Activated CD8-positive, alpha-beta memory T cell treated with anti-CD3 and anti-CD28 coated beads, Interleukin-2, amount 50 U/mL, for 1 hour (primary cell): ENCODE results near the gene PSMA3.
A peak's percentile ranks its signal among the peaks of the same experiment; 100 is the strongest.
"Not testable (repeated sequence)": the region's sequence is repeated elsewhere in the genome, so short reads cannot be mapped to it uniquely, and the experiment has no call there.

ENCODE experiments used
- DNase-seq: peaks from one replicate; pipeline ENCODE4 v3.0.0-alpha.2; 2020; ENCODE audit errors: extremely low read depth

The PSMA3 gene

DNA sequence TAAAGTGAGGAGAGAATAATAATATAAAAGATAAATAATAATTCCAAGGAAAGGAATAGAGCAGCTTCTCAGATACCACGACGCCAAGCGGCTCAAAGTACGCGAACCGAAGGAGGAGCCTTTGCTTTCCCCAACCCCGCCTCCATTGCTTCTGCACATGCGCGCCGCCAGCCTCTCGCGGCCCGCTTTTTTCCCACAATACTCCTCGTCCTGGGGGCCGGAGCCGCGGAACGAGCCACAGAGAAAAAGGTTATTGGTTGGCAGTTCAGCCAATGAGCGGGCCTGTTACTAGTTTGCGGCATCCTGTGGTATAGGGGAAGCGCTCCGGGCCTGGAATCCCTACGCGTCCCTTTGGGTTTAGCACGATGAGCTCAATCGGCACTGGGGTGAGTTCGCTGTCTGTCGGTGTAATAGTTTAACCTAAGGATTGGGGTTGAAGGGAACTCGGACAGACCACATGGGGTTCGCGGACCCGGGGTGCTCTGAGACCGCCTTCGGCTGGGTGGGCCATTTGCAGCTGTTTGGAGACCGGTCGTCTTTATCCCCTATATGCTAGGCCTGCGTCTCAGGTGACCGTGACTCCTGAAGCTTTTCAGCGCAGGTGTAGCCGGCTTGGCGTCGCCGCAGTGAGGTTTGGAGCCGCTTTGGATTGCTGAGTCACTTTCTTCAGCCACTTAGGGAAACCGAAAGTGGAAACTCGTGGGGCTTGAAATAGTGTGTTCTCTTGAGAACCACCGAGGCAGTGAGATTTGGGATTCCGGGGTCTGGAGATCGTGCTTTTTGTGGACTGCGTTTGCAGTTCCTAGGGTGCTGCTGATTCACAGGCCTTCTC, at the start of gene PSMA3:
Gene PSMA3, plus strand, starts transcription at position 288 of the 832 bp plus-strand sequence. Its CDS starts 78 bp downstream, at position 366.
- peak; percentile 95 for DNase-seq

DNA sequence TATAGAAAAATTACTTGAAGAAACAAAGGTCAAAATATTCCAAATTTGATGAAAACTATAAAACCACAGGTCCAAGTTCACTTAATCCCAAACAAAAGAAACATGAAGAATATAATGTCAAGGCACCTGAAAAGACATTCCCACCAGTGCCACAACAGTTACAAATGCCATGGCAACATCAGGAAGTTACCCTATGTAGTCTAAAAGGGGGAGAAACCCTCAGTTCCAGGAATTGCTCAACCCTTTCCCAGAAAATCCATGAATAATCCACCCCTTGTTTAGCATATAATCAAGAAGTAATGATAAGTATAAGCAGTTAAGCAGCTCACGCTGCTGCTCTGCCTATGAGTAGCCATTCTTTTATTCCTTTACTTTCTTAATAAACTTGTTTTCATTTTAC, 48.4 kb upstream of the PSMA3 start:
- no peak for DNase-seq

DNA sequence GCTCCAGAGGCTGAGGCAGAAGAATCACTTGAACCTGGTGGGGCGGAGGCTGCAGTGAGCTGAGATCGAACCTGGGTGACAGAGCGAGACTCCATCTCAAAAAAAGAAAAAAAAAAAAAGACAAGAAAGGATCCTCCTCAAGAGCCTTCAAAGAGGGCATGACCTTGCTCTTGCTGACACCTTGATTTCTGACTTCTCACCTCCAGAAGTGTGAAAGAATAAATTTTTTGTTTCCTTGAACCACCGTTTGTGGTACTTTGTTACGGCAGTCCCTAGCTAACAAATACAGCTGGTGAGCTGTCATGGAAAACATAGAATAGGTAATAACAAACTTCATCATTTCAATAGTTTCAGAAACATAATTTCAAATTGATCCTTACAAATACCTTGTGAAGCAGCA, 46.6 kb upstream of the PSMA3 start:
- no peak for DNase-seq

DNA sequence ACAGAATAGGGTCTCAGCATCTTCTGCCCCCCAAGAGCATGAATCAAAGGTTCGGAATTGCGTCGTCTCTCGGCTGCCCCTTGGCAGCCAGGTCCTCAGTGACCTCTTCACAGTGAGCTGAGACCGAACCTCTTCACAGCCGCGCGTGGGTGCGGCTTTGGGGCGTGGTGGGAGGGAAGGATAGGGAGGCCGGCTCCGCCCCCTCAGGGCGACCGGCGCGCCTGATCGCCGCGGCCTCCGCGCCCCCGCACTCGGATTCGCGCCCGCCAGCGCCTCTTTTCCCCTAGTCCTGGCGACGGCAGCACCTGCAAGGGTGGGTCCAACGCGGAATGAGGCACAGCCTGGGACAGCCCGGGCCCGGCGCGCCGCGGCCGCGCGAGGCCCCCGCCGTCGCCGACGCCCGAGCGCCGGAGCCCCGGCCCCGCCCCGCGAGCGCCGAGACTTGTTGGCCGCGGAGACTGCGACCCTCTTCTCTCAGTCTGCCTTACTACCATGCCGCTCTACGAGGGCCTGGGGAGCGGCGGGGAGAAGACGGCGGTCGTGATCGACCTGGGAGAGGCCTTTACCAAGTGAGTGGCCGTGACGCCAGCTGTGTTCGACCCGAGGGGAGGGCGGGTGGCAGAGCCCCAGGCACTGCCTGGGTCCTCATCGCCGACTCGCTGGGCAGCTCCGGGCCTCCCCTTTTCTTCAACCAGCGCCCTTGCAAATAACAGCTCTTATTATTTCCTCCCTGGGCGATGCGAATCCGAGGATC, 44.7 kb upstream of the PSMA3 start, which contains the start of gene ACTR10:
Gene ACTR10, plus strand, starts transcription at position 424 of the 754 bp plus-strand sequence. Its CDS starts 69 bp downstream, at position 493.
- DNase-seq, result peak; percentile 43

DNA sequence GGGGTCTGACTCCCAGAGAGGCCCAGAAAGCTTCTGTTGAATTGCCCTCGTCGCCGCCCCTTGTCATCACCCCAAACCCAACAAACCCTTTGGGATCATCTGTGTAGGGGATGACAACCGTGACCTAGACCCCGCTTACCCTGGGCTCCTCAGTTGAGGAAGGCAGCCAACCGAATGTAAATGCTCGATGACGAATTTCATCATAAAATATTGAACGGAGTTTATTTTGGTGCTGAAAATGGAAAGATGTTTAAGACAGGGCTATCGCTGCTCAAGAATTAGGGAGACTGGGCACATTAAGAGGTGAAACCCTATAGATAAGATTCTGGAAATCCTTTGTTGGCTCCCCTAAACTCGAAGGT, 44.2 kb upstream of the PSMA3 start:
- DNase-seq, result no peak

DNA sequence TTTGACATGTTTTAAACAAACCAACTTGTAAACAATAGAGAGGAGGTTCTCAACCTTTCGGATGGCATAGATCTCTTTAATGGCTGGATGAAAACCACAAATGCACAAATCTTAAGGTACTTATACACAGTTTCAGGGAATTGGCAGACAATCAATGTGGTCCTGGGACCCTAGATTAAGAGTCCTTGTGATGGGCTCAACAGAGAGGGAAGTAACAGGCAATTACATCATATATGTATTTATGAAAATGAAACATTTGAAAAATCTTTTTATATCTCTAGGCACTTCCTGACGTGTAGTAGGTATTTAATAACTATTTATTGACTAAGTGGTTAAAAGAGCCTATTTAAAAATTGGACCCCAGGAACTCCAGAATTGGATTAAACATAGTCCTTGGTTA, 43.8 kb upstream of the PSMA3 start:
- no peak for DNase-seq

DNA sequence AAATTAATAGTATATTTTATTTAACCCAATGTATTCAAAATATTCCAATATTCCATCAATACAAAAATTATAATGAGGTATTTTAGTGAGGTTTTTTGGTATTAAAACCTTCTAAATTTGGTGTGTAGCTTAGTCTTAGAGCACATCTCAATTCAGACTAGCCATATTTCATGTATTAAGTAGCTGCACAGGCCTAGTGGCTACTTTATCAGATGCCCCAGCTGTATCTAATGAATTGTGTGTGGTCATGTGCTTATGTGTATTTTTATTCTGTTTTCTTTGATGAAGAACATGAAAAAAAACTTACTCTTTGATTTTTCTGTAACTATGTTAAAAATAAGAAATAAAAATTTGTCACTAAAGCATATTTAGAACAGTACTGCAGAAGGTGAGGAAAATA, 31.5 kb upstream of the PSMA3 start:
- no peak for DNase-seq

DNA sequence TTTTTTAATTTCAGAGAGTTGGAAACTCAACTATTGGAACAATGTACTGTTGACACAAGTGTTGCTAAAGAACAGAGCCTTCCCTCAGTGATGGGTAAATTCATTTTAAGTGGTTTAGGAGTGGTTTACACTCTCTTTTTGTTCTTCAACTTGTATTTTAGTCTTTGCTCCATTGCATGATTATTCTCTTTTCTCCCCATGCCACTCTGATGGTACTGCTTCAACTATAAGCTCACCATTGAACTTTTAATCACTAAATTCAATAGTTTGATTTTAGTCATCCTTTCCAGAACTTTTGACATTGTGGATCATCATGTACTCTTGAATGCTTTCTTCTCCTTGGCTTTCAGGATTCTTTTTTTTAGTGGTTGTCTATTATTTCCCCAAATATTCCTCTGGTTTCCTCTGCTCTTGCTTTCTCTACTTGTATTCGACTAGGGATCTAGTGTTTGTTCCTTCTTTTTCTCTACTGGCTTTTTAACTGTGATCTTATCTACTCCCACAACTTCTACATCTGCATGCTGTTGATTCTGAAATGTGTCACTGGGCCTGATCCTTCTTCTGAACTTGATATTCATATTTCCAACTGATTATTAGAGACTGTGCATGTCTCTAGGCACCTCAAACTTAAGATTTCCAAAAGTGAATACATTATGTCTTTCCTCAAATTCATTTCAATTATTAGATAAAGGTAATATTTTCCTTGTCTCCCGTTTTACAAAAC, 29.3 kb upstream of the PSMA3 start:
- DNase-seq, result no peak

DNA sequence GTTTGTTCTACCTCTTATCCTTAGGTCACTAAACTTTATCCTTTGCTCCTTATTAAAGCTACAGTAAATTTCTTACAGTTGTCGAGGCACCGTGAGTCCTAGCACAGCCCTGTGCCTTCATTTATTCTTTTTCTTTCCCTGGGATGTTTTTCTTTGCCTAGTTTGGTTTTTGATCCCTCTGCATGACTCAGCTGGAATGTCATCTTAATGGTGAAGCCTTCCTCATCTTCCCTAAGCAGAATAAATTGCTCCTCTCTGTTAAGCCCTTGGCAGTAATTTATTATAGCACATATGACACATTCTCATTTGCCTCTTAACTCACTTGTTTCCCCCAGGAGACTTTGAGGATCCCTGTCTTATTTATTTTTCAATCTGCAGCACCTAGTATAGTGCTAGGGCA, 28.1 kb upstream of the PSMA3 start:
- DNase-seq, result no peak

DNA sequence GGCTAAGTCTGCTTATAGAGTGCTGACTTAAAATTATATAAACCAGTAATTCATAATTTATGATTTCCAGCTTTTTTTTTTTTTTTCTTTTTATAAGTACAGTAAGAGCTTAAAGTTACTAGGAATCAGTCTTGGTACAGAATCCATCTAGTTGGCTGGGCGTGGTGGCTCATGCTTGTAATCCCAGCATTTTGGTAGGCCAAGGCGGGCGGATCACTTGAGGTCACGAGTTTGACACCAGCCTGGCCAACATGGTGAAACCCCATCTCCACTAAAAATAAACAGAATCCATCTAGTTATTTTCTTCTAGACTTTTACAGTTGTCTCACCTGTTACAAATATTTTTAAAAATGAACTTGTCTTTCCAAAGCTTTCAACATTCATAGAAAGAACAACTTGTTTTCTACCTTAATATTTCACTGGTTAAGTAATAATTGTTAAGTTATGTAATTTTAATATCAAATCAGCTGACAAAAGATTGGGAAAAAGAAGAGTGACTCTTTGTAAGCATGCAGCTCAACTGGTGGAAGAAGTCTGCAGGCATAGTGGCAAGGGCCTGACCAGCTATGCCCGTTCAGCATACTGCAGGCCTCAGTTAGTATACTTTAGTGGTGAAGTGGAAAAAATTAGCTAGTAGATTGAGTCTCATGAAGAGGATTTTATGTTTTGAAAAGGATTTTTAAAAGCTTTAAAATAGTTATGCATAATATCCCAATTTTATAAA, 17.4 kb upstream of the PSMA3 start:
- DNase-seq, result no peak

DNA sequence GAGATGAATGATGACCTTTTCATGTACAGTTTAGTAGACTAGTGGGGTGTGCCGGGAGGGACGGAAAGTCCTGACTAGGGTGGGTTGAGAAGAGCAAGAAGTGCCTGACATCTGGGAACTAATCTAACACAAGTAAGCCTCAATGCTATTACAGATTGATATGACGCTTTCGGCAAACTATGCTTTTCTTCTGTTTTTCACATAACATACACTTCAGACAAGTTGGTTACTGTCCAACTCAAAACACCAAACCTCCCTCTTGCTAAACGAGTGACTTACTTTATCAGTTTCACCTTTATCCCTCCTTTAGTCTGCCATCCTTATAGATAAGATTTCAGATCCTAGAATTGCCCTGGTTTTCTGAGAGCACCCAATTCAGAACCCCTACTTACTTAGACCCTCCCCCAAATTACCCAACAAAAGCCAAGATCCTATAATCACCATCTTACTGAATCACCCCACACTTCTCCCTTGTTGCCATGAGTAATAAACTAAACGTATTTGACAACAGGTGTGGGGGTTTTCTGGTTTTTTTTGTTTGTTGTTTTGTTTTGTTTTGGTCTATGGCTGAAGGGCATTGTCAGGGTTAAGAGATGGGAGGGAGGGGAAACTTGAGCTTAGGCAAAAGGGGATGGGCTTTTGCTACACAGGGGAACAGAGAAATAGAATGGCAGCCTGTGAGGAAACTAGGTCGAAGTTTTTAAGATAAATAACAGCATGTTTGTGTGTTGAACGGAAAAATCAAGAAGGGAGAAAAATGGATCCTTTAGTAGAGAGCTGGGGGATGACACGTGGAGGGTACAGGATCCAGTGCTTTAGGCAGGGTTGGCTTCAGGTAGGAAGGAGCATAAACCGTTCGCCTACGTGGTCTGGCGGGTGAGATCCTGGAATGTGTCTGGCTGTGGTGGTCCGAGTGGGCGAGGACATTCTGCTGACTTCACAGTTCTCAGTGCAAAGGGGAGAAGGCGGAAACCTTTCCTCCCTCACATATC, 6.1 kb upstream of the PSMA3 start:
- no peak for DNase-seq

DNA sequence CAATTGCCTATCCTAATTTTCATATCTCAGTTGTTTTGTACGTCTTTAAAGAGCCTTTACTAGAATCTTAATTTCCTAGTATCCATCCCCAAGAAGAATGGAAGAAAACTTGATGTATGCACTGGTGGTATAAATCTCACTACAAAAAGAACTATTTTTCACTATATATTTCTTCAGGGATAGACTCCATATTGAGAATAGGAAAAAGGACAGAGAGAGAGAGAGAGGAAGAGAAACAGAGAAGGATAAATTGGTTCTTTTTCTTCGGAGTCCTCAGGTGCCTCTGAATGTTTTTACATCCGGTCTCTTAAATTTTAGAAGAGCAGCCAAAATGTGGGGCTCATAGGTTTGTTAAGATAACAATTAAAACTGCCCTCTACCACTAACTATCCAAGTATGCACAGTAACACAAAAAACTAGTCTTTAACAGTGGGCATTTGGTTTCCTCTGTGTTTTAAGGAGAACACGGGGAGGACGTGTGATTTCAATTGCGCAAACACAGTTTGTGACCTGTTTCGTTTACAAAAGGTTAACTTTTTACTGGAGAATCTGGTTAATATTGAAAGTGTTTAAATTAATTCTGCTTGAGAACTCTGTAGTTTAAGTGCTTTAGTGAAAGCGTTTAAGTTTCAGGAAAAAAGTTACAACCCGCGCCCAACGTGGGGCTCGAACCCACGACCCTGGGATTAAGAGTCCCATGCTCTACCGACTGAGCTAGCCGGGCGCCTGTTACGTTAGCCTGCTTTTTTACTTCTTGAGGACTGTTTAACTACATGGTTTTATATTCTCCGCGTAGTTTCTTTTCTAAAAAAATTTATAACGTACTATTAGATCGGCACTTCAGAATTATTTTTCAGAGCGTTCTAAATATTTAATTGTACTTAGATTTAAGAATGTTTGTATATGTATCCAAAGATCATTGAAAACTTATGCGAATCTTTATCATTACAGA, 5.1 kb upstream of the PSMA3 start:
- peak; percentile 51 for DNase-seq

DNA sequence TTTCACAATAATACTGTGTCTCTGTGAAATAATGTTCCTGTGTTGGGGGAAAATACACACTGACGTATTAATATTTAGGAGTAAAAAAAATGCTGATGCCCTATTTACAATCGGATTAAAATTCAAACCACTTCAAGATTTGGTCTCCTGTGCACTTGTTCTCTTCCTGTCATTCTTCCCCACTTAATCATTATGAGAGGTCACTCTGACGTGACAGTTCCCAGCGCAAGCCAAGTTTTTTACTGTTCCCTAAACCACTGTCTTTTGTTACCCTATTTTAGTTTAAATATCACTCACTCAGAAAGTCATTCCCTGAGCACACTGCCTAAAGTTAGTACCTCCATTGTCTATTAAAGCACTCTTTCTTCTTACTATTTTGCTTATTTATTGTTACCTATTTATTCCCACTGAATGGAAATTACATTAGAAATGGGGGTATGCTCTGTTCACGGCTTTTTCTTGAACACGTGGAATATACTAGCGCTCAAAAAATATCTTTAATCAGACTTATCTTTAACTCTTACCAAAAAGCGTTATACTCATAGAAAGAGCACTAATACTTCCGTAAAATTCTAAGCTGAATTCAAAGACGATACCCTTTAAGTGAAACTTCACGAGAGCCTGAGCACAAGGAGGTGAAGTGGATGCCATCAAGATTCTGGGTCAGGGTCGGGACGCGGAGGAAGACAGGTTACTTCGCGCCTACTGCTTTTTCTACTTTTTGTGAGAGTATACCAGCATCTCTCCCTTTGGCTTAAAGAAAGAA, 670 bp upstream of the PSMA3 start:
- DNase-seq, result peak; percentile 17

DNA sequence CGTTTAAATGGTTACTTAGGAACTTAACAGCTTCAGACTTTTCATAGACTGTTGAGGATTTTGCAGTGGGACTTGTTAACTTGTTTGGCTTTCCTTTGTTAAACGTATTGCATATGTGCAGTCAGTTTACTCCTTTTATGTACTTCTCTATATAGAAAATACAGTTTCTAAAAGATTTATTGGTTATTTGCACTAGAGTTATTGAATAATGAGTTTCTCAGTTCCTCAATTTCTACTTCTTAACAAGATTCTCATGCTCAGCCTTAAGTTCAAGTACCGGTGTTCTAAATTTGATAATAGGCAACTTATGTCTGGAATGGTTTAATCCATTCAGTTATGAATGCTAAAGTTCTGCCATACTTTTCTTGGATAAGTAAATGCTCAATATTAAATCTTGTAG, 919 bp downstream of the PSMA3 start:
- no peak for DNase-seq

DNA sequence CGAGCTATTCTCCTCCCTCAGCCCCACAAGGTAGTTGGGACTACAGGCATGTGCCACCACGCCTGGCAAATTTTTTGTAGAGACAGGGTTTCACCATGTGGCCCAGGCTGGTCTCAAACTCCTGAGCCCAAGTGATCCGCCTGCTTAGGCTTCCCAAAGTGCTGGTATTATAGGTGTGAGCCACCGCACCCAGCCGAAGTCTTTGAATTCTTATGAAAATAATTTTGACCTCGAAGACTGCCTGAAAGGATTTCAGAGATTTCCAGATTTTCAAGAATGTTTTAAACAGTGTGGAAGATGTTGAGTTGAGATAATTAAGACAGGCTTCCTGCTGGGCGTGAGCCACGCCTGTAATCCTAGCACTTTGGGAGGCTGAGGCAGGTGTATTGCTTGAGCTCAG, 5.0 kb downstream of the PSMA3 start:
- DNase-seq, result no peak

DNA sequence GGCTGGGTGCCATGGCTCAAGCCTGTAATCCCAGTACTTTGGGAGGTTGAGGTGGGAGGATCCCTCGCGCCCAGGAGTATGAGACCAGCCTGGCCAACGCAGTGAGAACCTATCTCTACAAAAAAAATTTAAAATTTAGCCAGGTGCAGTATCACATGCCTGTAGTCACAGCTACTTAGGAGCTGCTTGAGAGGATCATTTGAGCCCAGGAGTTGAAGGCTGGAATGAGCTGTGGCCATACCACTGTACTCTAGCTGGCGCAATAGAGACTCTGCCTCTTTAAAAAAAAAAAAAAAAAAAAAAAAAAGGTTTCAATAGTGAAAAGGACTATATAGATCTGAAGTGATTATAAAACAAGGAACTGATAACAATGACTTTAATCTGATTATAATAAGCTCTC, 13.5 kb downstream of the PSMA3 start:
- no peak for DNase-seq

DNA sequence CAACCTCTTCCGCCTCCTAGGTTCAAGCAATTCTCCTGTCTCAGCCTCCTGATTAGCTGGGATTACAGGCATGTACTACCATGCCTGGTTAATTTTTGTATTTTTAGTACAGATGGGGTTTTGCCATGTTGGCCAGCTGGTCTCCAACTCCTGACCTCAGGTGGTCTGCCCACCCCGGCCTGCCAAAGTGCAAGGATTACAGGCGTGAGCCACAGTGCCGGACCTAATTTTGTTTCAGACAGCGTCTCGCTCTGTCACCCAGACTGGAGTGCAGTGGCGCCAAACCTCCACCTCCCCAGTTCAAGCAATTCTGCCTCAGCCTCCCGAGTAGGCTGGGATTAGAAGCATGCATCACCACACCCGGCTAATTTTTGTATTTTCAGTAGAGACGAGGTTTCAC, 17.4 kb downstream of the PSMA3 start:
- not testable (repeated sequence) for DNase-seq

DNA sequence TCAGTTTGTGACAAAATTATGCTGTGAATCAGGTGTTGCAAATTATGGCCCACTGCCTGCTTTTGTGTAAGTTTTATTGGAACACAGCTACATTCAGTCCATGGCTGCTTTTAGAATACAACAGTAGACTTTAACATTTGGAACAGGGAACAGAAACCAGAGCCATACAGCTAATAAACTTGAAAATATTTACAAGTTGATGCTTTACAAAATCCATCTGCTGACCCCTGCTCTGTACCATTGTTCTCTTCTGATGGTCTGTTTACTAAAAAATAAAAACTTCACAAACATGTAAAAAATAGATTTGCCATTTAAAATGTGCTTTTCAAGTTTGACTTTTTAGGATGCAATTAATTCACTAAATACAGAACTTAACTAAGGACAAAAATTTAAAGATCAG, 20.8 kb downstream of the PSMA3 start:
- DNase-seq, result no peak

DNA sequence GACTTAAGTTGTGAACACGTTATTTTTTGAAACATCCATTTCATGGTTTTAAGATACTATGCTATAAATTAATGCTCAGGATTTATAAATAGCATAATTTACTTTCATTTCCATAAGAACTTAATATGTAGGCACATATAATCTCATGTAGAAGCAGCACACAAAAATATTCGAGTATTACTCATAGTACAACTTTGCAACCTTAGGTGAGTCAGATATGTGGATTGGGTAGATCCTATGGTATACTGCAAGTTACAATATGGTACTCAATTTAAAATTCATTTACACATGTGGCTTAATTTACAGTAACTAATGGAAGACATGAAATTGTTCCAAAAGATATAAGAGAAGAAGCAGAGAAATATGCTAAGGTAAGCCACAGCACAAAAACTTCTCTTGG, 26.0 kb downstream of the PSMA3 start:
- DNase-seq, result no peak
